ENCODE results near the gene ALKBH4. TPM values are rescaled to one million over a fixed set of nuclear protein-coding genes. Genes with fewer than 3 reads are reported as not detected.

The ALKBH4 gene
- total and polyA plus RNA-seq, 2 donors (not counting 3 experiments of a cell fraction or from before 2014, with no cell fraction given): 5.3 to 10.8 TPM

GRCh38 chr7:102446387-102447156, 18.1 kb downstream of the ALKBH4 start:
- Histone ChIP-seq H2AFZ (ENCODE audit: low read depth, low read length) (no peak overlapping the region), H3K27me3 (ENCODE audit: control insufficient read depth in 2 of 2, insufficient read depth in 2 of 2, low read length in 2 of 2) (no peaks in the 10 kb centered on the region), H3K4me3 (replicated peaks in 1 of 3; ENCODE audit: insufficient read depth in 1 of 3, low read depth in 1 of 3, low read length in 3 of 3) (no peak overlapping the region), H3K36me3 (ENCODE audit: control insufficient read depth in 2 of 2, extremely low read depth in 1 of 2, insufficient read depth in 2 of 2, low read length in 2 of 2) (peaks cover 0 to 30% of the 10 kb centered on the region in 2 experiments), H4K20me1 (replicated peaks; ENCODE audit: control insufficient read depth, extremely low read depth, insufficient read depth, low read length) (no peaks in the 10 kb centered on the region), H3K9ac (replicated peaks; ENCODE audit: extremely low read depth, insufficient read depth, low read length) (no peak overlapping the region), H3K4me2 (ENCODE audit: insufficient read depth, low read length) (no peak overlapping the region), H3K79me2 (ENCODE audit: control insufficient read depth, insufficient read depth, low read length) (no peaks in the 10 kb centered on the region), H3K4me1 (ENCODE audit: control insufficient read depth, extremely low read depth, insufficient read depth, low read length) (no peaks in the 10 kb centered on the region), H3K9me3 (replicated peaks; ENCODE audit: control insufficient read depth, insufficient read depth, low read length) (no peaks in the 10 kb centered on the region), H3K9me1 (replicated peaks; ENCODE audit: control insufficient read depth, extremely low read depth, insufficient read depth, low read length) (no peaks in the 10 kb centered on the region), H3K27ac (ENCODE audit: insufficient read depth, low read depth, low read length) (no peak overlapping the region)
- no TSS peak for BruUV-seq (replicated peaks)
- no peak for TF ChIP-seq POLR2AphosphoS5 (IDR thresholded peaks at IDR 0.05; ENCODE audit: insufficient read depth, low read depth, low read length)
- TF ChIP-seq FOS (IDR thresholded peaks at IDR 0.05; ENCODE audit: borderline replicate concordance, insufficient read depth, low read length): no peak
- no peak for TF ChIP-seq JUN (IDR thresholded peaks at IDR 0.05; ENCODE audit: borderline replicate concordance, insufficient read depth, insufficient read length, low read depth)
- no peak for TF ChIP-seq CTCF (IDR thresholded peaks at IDR 0.05; ENCODE audit: extremely low read depth in 1 of 2, insufficient read depth in 1 of 2, low read depth in 1 of 2, low read length in 2 of 2)
- TF ChIP-seq GATA2 (IDR thresholded peaks at IDR 0.05; ENCODE audit: insufficient read depth, insufficient read length, low read depth, low read length): no peak
- ChIA-PET POLR2A (no interaction called here), CTCF (no interaction called here)
- no peak for DNase-seq (ENCODE audit: low read depth, low spot score)
- dilution Hi-C loops (cut with MboI; ENCODE audit: extremely low pct_ligation_motif_present, low sequenced_read_pairs) (no loop called here), intact Hi-C loops (cut with micrococcal nuclease) (no loop called here)
- no peak for FAIRE-seq

Data from endothelial cell of umbilical vein (primary cell).